H1 (cell line): ENCODE data around the gene CDKN2A. TPM values are rescaled to one million over a fixed set of nuclear protein-coding genes. Genes with fewer than 3 reads are reported as not detected.

Experiments used
- CTCF ChIA-PET: fragments of 300-600 bp; sonication (Branson Sonifier 250); formaldehyde crosslinking; loops from one replicate; lab custom pipeline; 2021; ENCODE audit not compliant: partially characterized antibody; lab: Charles Lee
- POLR2A ChIA-PET: fragments of 300-600 bp; sonication (Branson Sonifier 250); formaldehyde crosslinking; loops from one replicate; lab custom pipeline; 2021; ENCODE audit warnings: inconsistent platforms; ENCODE audit not compliant: partially characterized antibody; lab: Charles Lee
- DNase-seq, 2 experiments: peaks; one replicate each; pipeline versions ENCODE4 v3.0.0 to v3.0.0-alpha.2; 2010 to 2022; ENCODE audit warnings: low spot score in 2 of 2, low read depth in 1 of 2, mixed read lengths in 1 of 2
- FAIRE-seq: peaks from 2 replicates; lab custom pipeline; 2011; peaks lifted over from hg19 to GRCh38; lab: Jason Lieb, UNC
- H2AFZ ChIP-seq: 2 replicates; pipeline ENCODE4 v1.8.1; 2012; ENCODE audit warnings: low read length, inconsistent platforms
- H2AK5ac ChIP-seq: 2 replicates; pipeline ENCODE4 v1.6.1; 2013; ENCODE audit warnings: low read depth, low read length
- H2BK120ac ChIP-seq: replicated peaks from 2 replicates; pipeline ENCODE3; 2013; ENCODE audit warnings: low read depth, low read length, inconsistent platforms
- H2BK12ac ChIP-seq: 2 replicates; pipeline ENCODE4 v1.6.1; 2013; ENCODE audit warnings: low read depth, low read length
- H2BK15ac ChIP-seq: 2 replicates; pipeline ENCODE4 v1.6.1; 2013; ENCODE audit warnings: low read length
- H2BK20ac ChIP-seq: 2 replicates; pipeline ENCODE4 v1.6.1; 2013; ENCODE audit warnings: low read length
- H2BK5ac ChIP-seq: 2 replicates; pipeline ENCODE4 v1.6.1; 2013; ENCODE audit warnings: low read depth, low read length
- H3K14ac ChIP-seq: 2 replicates; pipeline ENCODE4 v1.6.1; 2013; ENCODE audit warnings: inconsistent platforms; ENCODE audit not compliant: insufficient read length
- H3K18ac ChIP-seq: 2 replicates; pipeline ENCODE4 v1.6.1; 2013; ENCODE audit warnings: low read length; ENCODE audit errors: extremely low read depth
- H3K23ac ChIP-seq: 2 replicates; pipeline ENCODE4 v1.6.1; 2013; ENCODE audit warnings: inconsistent platforms; ENCODE audit not compliant: insufficient read length
- H3K23me2 ChIP-seq: 2 replicates; pipeline ENCODE4 v1.6.1; 2013; ENCODE audit warnings: low read depth, low read length
- H3K27ac ChIP-seq: 2 replicates; pipeline ENCODE4 v1.6.1; 2011; ENCODE audit warnings: low read depth, low read length, inconsistent platforms
- H3K27me3 ChIP-seq, 4 experiments: replicated peaks in 1 of 4; 1 replicate in 1 of 4; 2 replicates in 3 of 4; pipeline versions ENCODE4 v1.6.1 to v1.8.1; 2011 to 2013; ENCODE audit warnings: low read length in 3 of 4, mild to moderate bottlenecking in 3 of 4, inconsistent platforms in 2 of 4, mixed read lengths in 2 of 4, moderate library complexity in 1 of 4; ENCODE audit not compliant: control insufficient read depth in 3 of 4, insufficient read depth in 3 of 4; ENCODE audit errors: extremely low read depth in 1 of 4
- H3K36me3 ChIP-seq, 4 experiments: 2 replicates each; pipeline versions ENCODE4 v1.6.1 to v1.8.1; 2011 to 2013; ENCODE audit warnings: mild to moderate bottlenecking in 4 of 4, low read length in 3 of 4, moderate library complexity in 2 of 4, control low read depth in 1 of 4, inconsistent platforms in 1 of 4; ENCODE audit not compliant: insufficient read depth in 4 of 4, control insufficient read depth in 2 of 4
- H3K4ac ChIP-seq: replicated peaks from 2 replicates; pipeline ENCODE3; 2013; ENCODE audit warnings: low read length, low read depth, mixed read lengths, inconsistent platforms; ENCODE audit not compliant: insufficient read length
- H3K4me1 ChIP-seq, 4 experiments: replicated peaks in 1 of 4; 1 replicate in 1 of 4; 2 replicates in 3 of 4; pipeline versions ENCODE4 v1.6.1 to v1.8.1; 2011 to 2013; ENCODE audit warnings: low read length in 3 of 4, inconsistent platforms in 2 of 4, mixed read lengths in 1 of 4; ENCODE audit not compliant: insufficient read depth in 4 of 4, control insufficient read depth in 3 of 4
- H3K4me2 ChIP-seq, 2 experiments: 2 replicates each; pipeline versions ENCODE4 v1.6.1 to v1.8.1; 2011 to 2013; ENCODE audit warnings: low read depth in 2 of 2, low read length in 2 of 2, control low read depth in 1 of 2, inconsistent platforms in 1 of 2, mild to moderate bottlenecking in 1 of 2; ENCODE audit not compliant: insufficient read depth in 1 of 2
- H3K4me3 ChIP-seq, 4 experiments: fragments of 200-600, 300-600 bp in 1 of 4; sonication (generic), shearing (Covaris generic), sonication (Bioruptor Twin) in 1 of 4; 2 replicates each; pipeline versions ENCODE4 v1.5.1 to v1.8.1; 2011 to 2016; ENCODE audit warnings: low read length in 4 of 4, low read depth in 3 of 4, control low read depth in 2 of 4, inconsistent platforms in 2 of 4, mild to moderate bottlenecking in 2 of 4, mixed read lengths in 1 of 4, moderate library complexity in 1 of 4; ENCODE audit not compliant: insufficient read depth in 2 of 4; ENCODE audit errors: extremely low read depth in 1 of 4
- H3K56ac ChIP-seq: replicated peaks from 2 replicates; pipeline ENCODE3; 2013; ENCODE audit warnings: low read depth, mild to moderate bottlenecking, mixed read lengths, low read length, inconsistent platforms; ENCODE audit not compliant: insufficient read length
- H3K79me1 ChIP-seq: 2 replicates; pipeline ENCODE4 v1.6.1; 2013; ENCODE audit warnings: low read depth, low read length, control low read depth
- H3K79me2 ChIP-seq, 2 experiments: 2 replicates each; pipeline versions ENCODE4 v1.6.1 to v1.8.1; 2012 to 2013; ENCODE audit warnings: low read length in 2 of 2, mild to moderate bottlenecking in 2 of 2, inconsistent platforms in 1 of 2; ENCODE audit not compliant: insufficient read depth in 2 of 2, control insufficient read depth in 1 of 2
- H3K9ac ChIP-seq, 4 experiments: replicated peaks in 1 of 4; 1 replicate in 1 of 4; 2 replicates in 3 of 4; pipeline versions ENCODE4 v1.6.1 to v1.8.1; 2011 to 2013; ENCODE audit warnings: low read depth in 3 of 4, low read length in 3 of 4, control low read depth in 2 of 4, mild to moderate bottlenecking in 2 of 4, moderate library complexity in 2 of 4, inconsistent platforms in 1 of 4; ENCODE audit errors: extremely low read depth in 1 of 4
- H3K9me3 ChIP-seq, 2 experiments: 2 replicates each; pipeline versions ENCODE4 v1.6.1 to v1.8.1; 2012 to 2013; ENCODE audit warnings: mild to moderate bottlenecking in 2 of 2, moderate library complexity in 2 of 2, control low read depth in 1 of 2, inconsistent platforms in 1 of 2, low read depth in 1 of 2, low read length in 1 of 2, mixed read lengths in 1 of 2; ENCODE audit not compliant: insufficient read depth in 2 of 2
- H4K20me1 ChIP-seq, 2 experiments: replicated peaks in 1 of 2; 2 replicates each; pipeline versions ENCODE3 to v1.8.1; 2011 to 2013; ENCODE audit warnings: inconsistent platforms in 2 of 2, low read length in 2 of 2, mild to moderate bottlenecking in 1 of 2; ENCODE audit not compliant: insufficient read depth in 2 of 2, control insufficient read depth in 1 of 2
- H4K5ac ChIP-seq: 2 replicates; pipeline ENCODE4 v1.6.1; 2013; ENCODE audit warnings: low read length, low read depth, mixed read lengths, inconsistent platforms; ENCODE audit not compliant: insufficient read length
- H4K8ac ChIP-seq: 2 replicates; pipeline ENCODE4 v1.8.0; 2013; ENCODE audit warnings: mild to moderate bottlenecking, moderate library complexity, low read length, inconsistent platforms; ENCODE audit not compliant: insufficient read depth; ENCODE audit errors: extremely low read depth
- H4K91ac ChIP-seq: replicated peaks from 2 replicates; pipeline ENCODE3; 2013; ENCODE audit warnings: low read length, mixed read lengths, inconsistent platforms; ENCODE audit not compliant: insufficient read length
- CEBPB ChIP-seq: IDR thresholded peaks from 2 replicates; pipeline ENCODE4 v1.6.1; 2012; ENCODE audit warnings: low read depth, low read length
- GTF2F1 ChIP-seq: IDR thresholded peaks from 2 replicates; pipeline ENCODE4 v1.6.1; 2012; ENCODE audit warnings: low read depth, low read length, improper control_type of control experiment, borderline replicate concordance
- HDAC2 ChIP-seq, 2 experiments: fragments of 300-600 bp in 1 of 2; sonication (generic) in 1 of 2; IDR thresholded peaks; 2 replicates each; pipeline ENCODE4 v1.6.1; 2011 to 2012; ENCODE audit warnings: low read depth in 2 of 2, low read length in 2 of 2, mild to moderate bottlenecking in 2 of 2, moderate library complexity in 2 of 2, borderline replicate concordance in 1 of 2, inconsistent platforms in 1 of 2
- JUND ChIP-seq: IDR thresholded peaks from 2 replicates; pipeline ENCODE4 v1.6.1; 2011; ENCODE audit warnings: mild to moderate bottlenecking, improper control_type of control experiment, low read length
- KDM5A ChIP-seq: fragments of 200-600 bp; IDR thresholded peaks from 2 replicates; pipeline ENCODE4 v1.7.1; 2012; ENCODE audit warnings: mild to moderate bottlenecking, low read length, inconsistent platforms, mixed read lengths
- POU5F1 ChIP-seq: IDR thresholded peaks from 2 replicates; pipeline ENCODE4 v1.6.1; 2011; ENCODE audit warnings: low read depth, mild to moderate bottlenecking, low read length, moderate library complexity
- RBBP5 ChIP-seq: IDR thresholded peaks from 2 replicates; pipeline ENCODE4 v1.7.1; 2012; ENCODE audit warnings: low read depth, mild to moderate bottlenecking, inconsistent platforms, low read length, moderate library complexity, borderline replicate concordance
- SAP30 ChIP-seq: fragments of 300-600 bp; sonication (generic); IDR thresholded peaks from 2 replicates; pipeline ENCODE4 v1.7.1; 2012; ENCODE audit warnings: low read length, moderate library complexity, mild to moderate bottlenecking, inconsistent platforms; ENCODE audit not compliant: insufficient read depth, insufficient replicate concordance
- SP1 ChIP-seq: IDR thresholded peaks from 2 replicates; pipeline ENCODE4 v1.6.1; 2011; ENCODE audit warnings: low read depth, low read length
- TAF1 ChIP-seq: IDR thresholded peaks from 2 replicates; pipeline ENCODE4 v1.6.1; 2011; ENCODE audit warnings: mild to moderate bottlenecking, low read depth, low read length
- YY1 ChIP-seq: IDR thresholded peaks from 2 replicates; pipeline ENCODE4 v1.6.1; 2011; ENCODE audit warnings: low read depth, mild to moderate bottlenecking, low read length
- WGBS, 2 experiments: shearing (Covaris generic) in 1 of 2; methylation state at CpG; one replicate each; pipeline versions ENCODE4 v1.1.6 to v1.1.7; 2013 to 2015; ENCODE audit warnings: low lambda C conversion rate in 2 of 2, mixed read lengths in 2 of 2, inconsistent platforms in 1 of 2, low coverage in 1 of 2, missing lambda C conversion rate in 1 of 2; ENCODE audit not compliant: insufficient replicate concordance in 2 of 2, insufficient coverage in 1 of 2, insufficient read length in 1 of 2; ENCODE audit errors: extremely low coverage in 1 of 2, missing lambda C conversion rate in 1 of 2; 5-methylcytosine and 5-hydroxymethylcytosine counted together
- polyA plus RNA-seq, 7 experiments: library from polyadenylated mRNA; depleted of rRNA in 3 of 7; stranded (reverse) in 5 of 7; unstranded in 2 of 7; fragments of >200 nt in 5 of 7; fragments of 200-250 nt in 2 of 7; gene quantifications; 1 replicate in 5 of 7; 2 replicates in 1 of 7; 4 replicates in 1 of 7; pipeline versions ENCODE4 v1.2.1 to v1.2.3, GENCODE V29; 2011 to 2013; ENCODE audit warnings: missing spikeins in 2 of 7, mixed read lengths in 2 of 7
- total RNA-seq: library from RNA; stranded (reverse); fragmentation: NEBNext Ultra II Directional; extraction: Animal tissue kit (Norgen Biotek cat#: 25700); gene quantifications from 2 replicates; pipeline ENCODE4 v1.2.1, GENCODE V29; 2021

The CDKN2A gene
- total and polyA plus RNA-seq, 2 of the 8 experiments (the other 6 are each of a cell fraction or from before 2014, with no cell fraction given), result 0.51 to 0.73 TPM

DNA sequence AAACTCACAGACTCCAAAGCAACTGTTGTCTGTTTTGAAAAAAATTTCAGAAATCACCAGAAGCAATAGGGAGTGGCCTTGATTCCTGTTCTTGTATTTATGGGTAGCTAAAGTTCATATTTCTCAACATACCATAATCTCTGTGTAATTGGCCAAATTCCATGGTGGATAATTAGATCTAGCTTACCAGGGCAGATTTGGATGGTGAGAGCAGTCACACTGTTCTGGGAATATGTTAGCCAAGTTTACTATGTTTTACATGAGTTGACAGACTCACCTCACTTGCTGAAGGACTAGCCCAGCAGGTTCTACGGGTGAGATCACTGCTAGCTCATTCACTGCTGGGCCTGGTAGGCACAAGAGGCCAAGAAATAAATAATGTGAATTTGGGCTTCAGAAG is 47.6 kb upstream of the CDKN2A start:
- no peak overlapping the region for H2BK12ac ChIP-seq
- no peak overlapping the region for H2BK5ac ChIP-seq
- H3K27ac ChIP-seq, result no peak overlapping the region
- POLR2A ChIA-PET, result no interaction called here
- H3K23me2 ChIP-seq, result no peaks in the 10 kb centered on the region
- TF ChIP-seq KDM5A, result no peak
- TF ChIP-seq SAP30, result no peak
- TF ChIP-seq JUND, result no peak
- TF ChIP-seq RBBP5, result no peak
- no peak for TF ChIP-seq POU5F1
- no peak for TF ChIP-seq GTF2F1
- no peak for TF ChIP-seq CEBPB
- TF ChIP-seq SP1, result no peak
- TF ChIP-seq YY1, result no peak
- TF ChIP-seq HDAC2 (IDR thresholded peaks at IDR 0.05; ENCODE audit: borderline replicate concordance in 1 of 2, low read depth in 2 of 2, low read length in 2 of 2), result no peak
- no peak for TF ChIP-seq TAF1
- no peak overlapping the region for H2BK120ac ChIP-seq
- no peak overlapping the region for H2AFZ ChIP-seq
- DNase-seq (no peak), FAIRE-seq (no peak)
- WGBS, 2 experiments, result 76% methylated on average over 1 of the region's 1 CpG; no CpG with 5 or more reads in 1 of the 2 experiments
- no peaks in the 10 kb centered on the region for H4K20me1 ChIP-seq
- no peak overlapping the region for H2AK5ac ChIP-seq
- H3K4me2 ChIP-seq, result no peak overlapping the region
- no peaks in the 10 kb centered on the region for H3K36me3 ChIP-seq
- no peak overlapping the region for H2BK15ac ChIP-seq
- H3K79me1 ChIP-seq, result no peaks in the 10 kb centered on the region
- H2BK20ac ChIP-seq, result no peak overlapping the region
- no peak overlapping the region for H3K56ac ChIP-seq
- H3K4me1 ChIP-seq, result peaks cover 0 to 4% (median 0%) of the 10 kb centered on the region in 4 experiments; a peak in 1 of 7 replicates
- H3K14ac ChIP-seq, result no peak overlapping the region
- no peak overlapping the region for H4K5ac ChIP-seq
- no peak overlapping the region for H4K8ac ChIP-seq
- no peak overlapping the region for H3K4me3 ChIP-seq
- no peak overlapping the region for H3K18ac ChIP-seq
- H3K4ac ChIP-seq, result no peak overlapping the region
- no peak overlapping the region for H3K9ac ChIP-seq
- H3K23ac ChIP-seq, result no peak overlapping the region
- no peak overlapping the region for H4K91ac ChIP-seq
- H3K9me3 ChIP-seq, result no peaks in the 10 kb centered on the region
- no peaks in the 10 kb centered on the region for H3K79me2 ChIP-seq
- CTCF ChIA-PET, result interaction anchor here (1.2 to 3.8 kb wide), 6 partner anchors 11 to 228 kb away, joined by 4 to 18 read pairs (median 7); partner anchors contain the start of gene CDKN2B
- H3K27me3 ChIP-seq, result no peaks in the 10 kb centered on the region
